ENCODE measurements around the gene USP12. TPM values are rescaled to one million over a fixed set of nuclear protein-coding genes. Genes with fewer than 3 reads are reported as not detected.

USP12 gene
- polyA plus RNA-seq, 3 donors, result 12.8 to 23.4 (median 14.5) TPM

DNA sequence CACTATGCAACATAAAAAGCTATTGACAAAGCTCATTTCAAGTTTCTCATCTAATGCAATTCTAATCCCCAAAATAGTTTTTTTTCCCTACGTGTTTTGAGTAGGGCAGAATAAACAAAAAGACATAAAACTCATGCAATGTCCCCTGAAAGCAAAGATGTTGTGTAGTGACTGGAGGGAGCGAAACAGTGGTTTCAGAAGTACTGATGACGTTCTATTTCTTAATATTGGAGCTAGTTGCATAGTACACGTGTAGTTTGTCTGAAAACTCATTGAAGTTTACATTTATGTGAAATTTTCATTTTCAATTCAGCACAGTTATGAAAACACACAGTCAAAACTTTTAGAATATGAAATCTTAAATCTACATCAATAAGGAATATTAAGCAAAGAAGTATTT is 31.6 kb downstream of the USP12 start:
- Histone ChIP-seq H3K36me3 (replicated peaks in 1 of 2; ENCODE audit: control insufficient read depth in 1 of 2, insufficient read depth in 2 of 2, low read length in 2 of 2) (no peaks in the 10 kb centered on the region), H3K27me3 (ENCODE audit: control insufficient read depth in 2 of 2, insufficient read depth in 2 of 2, low read length in 2 of 2) (no peaks in the 10 kb centered on the region), H4K20me1 (ENCODE audit: insufficient read depth, low read length) (peaks cover 87% of the 10 kb centered on the region), H2AFZ (ENCODE audit: insufficient read depth, low read depth, low read length, poor library complexity, severe bottlenecking) (no peak overlapping the region), H3K9me3 (replicated peaks in 1 of 2; ENCODE audit: control insufficient read depth in 1 of 2, insufficient read depth in 1 of 2, low read length in 2 of 2) (peaks cover 0 to 7% of the 10 kb centered on the region in 2 donors), H3K27ac (ENCODE audit: low read depth in 1 of 2, low read length in 2 of 2) (no peak overlapping the region), H3K79me2 (ENCODE audit: insufficient read depth, low read length) (peaks cover 97% of the 10 kb centered on the region), H3K4me2 (replicated peaks; ENCODE audit: extremely low read depth, low read length, poor library complexity, severe bottlenecking) (no peak overlapping the region), H3K9ac (ENCODE audit: insufficient read depth, low read length, poor library complexity, severe bottlenecking) (no peak overlapping the region), H3K4me1 (ENCODE audit: control insufficient read depth in 1 of 2, insufficient read depth in 2 of 2, low read length in 2 of 2) (no peaks in the 10 kb centered on the region), H3K4me3 (replicated peaks in 1 of 3; ENCODE audit: low read depth in 2 of 3, low read length in 3 of 3) (no peak overlapping the region)
- Mint-ChIP-seq H3K9me3 (peaks cover 3 to 18% (median 8%) of the 10 kb centered on the region in 7 donors), H3K4me1 (peaks cover 1% of the 10 kb centered on the region), H3K4me3 (no peak overlapping the region), H3K27me3 (ENCODE audit: low read depth in 3 of 3) (peaks cover 0 to 2% (median 0%) of the 10 kb centered on the region in 3 donors), H3K36me3 (peaks cover 10 to 17% of the 10 kb centered on the region in 2 donors), H3K27ac (no peak overlapping the region)
- intact Hi-C loops (cut with micrococcal nuclease), result no loop called here
- DNase-seq, result no peak
- WGBS (ENCODE audit: insufficient coverage), result 100% methylated on average over 1 of the region's 4 CpGs
- TF ChIP-seq, protein P1, sequence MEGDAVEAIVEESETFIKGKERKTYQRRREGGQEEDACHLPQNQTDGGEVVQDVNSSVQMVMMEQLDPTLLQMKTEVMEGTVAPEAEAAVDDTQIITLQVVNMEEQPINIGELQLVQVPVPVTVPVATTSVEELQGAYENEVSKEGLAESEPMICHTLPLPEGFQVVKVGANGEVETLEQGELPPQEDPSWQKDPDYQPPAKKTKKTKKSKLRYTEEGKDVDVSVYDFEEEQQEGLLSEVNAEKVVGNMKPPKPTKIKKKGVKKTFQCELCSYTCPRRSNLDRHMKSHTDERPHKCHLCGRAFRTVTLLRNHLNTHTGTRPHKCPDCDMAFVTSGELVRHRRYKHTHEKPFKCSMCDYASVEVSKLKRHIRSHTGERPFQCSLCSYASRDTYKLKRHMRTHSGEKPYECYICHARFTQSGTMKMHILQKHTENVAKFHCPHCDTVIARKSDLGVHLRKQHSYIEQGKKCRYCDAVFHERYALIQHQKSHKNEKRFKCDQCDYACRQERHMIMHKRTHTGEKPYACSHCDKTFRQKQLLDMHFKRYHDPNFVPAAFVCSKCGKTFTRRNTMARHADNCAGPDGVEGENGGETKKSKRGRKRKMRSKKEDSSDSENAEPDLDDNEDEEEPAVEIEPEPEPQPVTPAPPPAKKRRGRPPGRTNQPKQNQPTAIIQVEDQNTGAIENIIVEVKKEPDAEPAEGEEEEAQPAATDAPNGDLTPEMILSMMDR (IDR thresholded peaks at IDR 0.05), result no peak

DNA sequence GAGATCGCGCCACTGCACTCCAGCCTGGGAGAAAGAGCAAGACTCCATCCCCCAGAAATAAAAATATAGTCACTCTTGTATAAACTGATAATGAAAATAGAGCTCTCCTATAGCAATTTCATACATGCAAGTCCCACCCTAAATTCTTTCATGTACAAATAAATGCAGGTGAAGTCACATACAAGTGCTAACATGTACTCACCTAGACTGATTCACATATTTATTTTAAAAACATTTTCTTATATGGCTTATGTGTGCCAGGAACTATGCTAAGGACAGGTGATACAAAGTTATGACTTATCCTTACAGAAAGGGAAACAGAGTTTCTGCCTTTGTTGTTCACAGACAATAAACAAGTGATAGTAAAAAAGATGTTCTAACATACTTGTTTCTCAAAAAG is 32.0 kb downstream of the USP12 start:
- no peak overlapping the region for H3K4me3 ChIP-seq (replicated peaks in 1 of 3; ENCODE audit: low read depth in 2 of 3, low read length in 3 of 3)
- TF ChIP-seq, protein P1 (IDR thresholded peaks at IDR 0.05), result no peak
- H3K36me3 Mint-ChIP-seq, result peaks cover 10 to 17% of the 10 kb centered on the region in 2 donors
- H3K36me3 ChIP-seq (replicated peaks in 1 of 2; ENCODE audit: control insufficient read depth in 1 of 2, insufficient read depth in 2 of 2, low read length in 2 of 2), result no peaks in the 10 kb centered on the region
- H3K27me3 Mint-ChIP-seq (ENCODE audit: low read depth in 3 of 3), result peaks cover 0 to 2% (median 0%) of the 10 kb centered on the region in 3 donors
- no peak overlapping the region for H3K4me3 Mint-ChIP-seq
- DNase-seq, result no peak
- intact Hi-C loops (cut with micrococcal nuclease), result no loop called here
- no peak overlapping the region for H3K27ac Mint-ChIP-seq
- H3K4me2 ChIP-seq (replicated peaks; ENCODE audit: extremely low read depth, low read length, poor library complexity, severe bottlenecking), result no peak overlapping the region
- no peaks in the 10 kb centered on the region for H3K4me1 ChIP-seq (ENCODE audit: control insufficient read depth in 1 of 2, insufficient read depth in 2 of 2, low read length in 2 of 2)
- no peak overlapping the region for H3K9ac ChIP-seq (ENCODE audit: insufficient read depth, low read length, poor library complexity, severe bottlenecking)
- peaks cover 2% of the 10 kb centered on the region for H3K4me1 Mint-ChIP-seq
- H2AFZ ChIP-seq (ENCODE audit: insufficient read depth, low read depth, low read length, poor library complexity, severe bottlenecking), result no peak overlapping the region
- H3K9me3 Mint-ChIP-seq, result peaks cover 3 to 18% (median 8%) of the 10 kb centered on the region in 7 donors
- no CpG with 5 or more reads among the region's 2 CpGs for WGBS (ENCODE audit: insufficient coverage)
- H3K9me3 ChIP-seq (replicated peaks in 1 of 2; ENCODE audit: control insufficient read depth in 1 of 2, insufficient read depth in 1 of 2, low read length in 2 of 2), result peaks cover 0 to 7% of the 10 kb centered on the region in 2 donors
- H3K79me2 ChIP-seq (ENCODE audit: insufficient read depth, low read length), result peaks cover 97% of the 10 kb centered on the region
- peaks cover 87% of the 10 kb centered on the region for H4K20me1 ChIP-seq (ENCODE audit: insufficient read depth, low read length)
- H3K27ac ChIP-seq (ENCODE audit: low read depth in 1 of 2, low read length in 2 of 2), result no peak overlapping the region
- no peaks in the 10 kb centered on the region for H3K27me3 ChIP-seq (ENCODE audit: control insufficient read depth in 2 of 2, insufficient read depth in 2 of 2, low read length in 2 of 2)

Measured in CD14-positive monocyte (primary cell).